ENCODE results near the gene NUDCD3.
"Not testable (repeated sequence)": the region's sequence is repeated elsewhere in the genome, so short reads cannot be mapped to it uniquely, and the experiment has no call there.

The NUDCD3 gene

GRCh38 chr7:44518761-44519160, 28.3 kb upstream of the NUDCD3 start:
- DNase-seq = no peak

- DNase-seq = no peak
These were observed 26.7 kb upstream of the NUDCD3 start for GRCh38 chr7:44517175-44517574.

- DNase-seq = no peak
These were observed 25.3 kb upstream of the NUDCD3 start for GRCh38 chr7:44515590-44516268.

- DNase-seq = no peak
These were observed 22.3 kb upstream of the NUDCD3 start for GRCh38 chr7:44512736-44513135.

- no peak for DNase-seq
These were observed 21.5 kb upstream of the NUDCD3 start for GRCh38 chr7:44511863-44512468.

GRCh38 chr7:44511236-44511635, 20.8 kb upstream of the NUDCD3 start:
- no peak for DNase-seq

- DNase-seq = no peak
These were observed 18.0 kb upstream of the NUDCD3 start for GRCh38 chr7:44508328-44509030.

- DNase-seq = not testable (repeated sequence)
These were observed 16.3 kb upstream of the NUDCD3 start for GRCh38 chr7:44506592-44507288.

- no peak for DNase-seq
These were observed 15.1 kb upstream of the NUDCD3 start for GRCh38 chr7:44505595-44505994.

GRCh38 chr7:44498230-44498954, 7.9 kb upstream of the NUDCD3 start:
- DNase-seq = no peak

GRCh38 chr7:44497155-44498027, 6.9 kb upstream of the NUDCD3 start:
- no peak for DNase-seq

GRCh38 chr7:44496385-44496784, 5.9 kb upstream of the NUDCD3 start:
- no peak for DNase-seq

- DNase-seq = no peak
These were observed 4.5 kb upstream of the NUDCD3 start for GRCh38 chr7:44494960-44495359.

GRCh38 chr7:44491229-44491628, 771 bp upstream of the NUDCD3 start:
- DNase-seq = no peak

- peak in 3 of 56 donors; percentile 58 to 59 (median 58) for DNase-seq
These were observed 505 bp downstream of the NUDCD3 start for GRCh38 chr7:44489955-44490350.

- DNase-seq = no peak
These were observed 1.5 kb downstream of the NUDCD3 start for GRCh38 chr7:44488955-44489354.

- peak in 1 of 56 donors; percentile 28 for DNase-seq
These were observed 3.8 kb downstream of the NUDCD3 start for GRCh38 chr7:44486693-44487092.

GRCh38 chr7:44486001-44486400, 4.5 kb downstream of the NUDCD3 start:
- peak in 1 of 56 donors; percentile 18 for DNase-seq

- no peak for DNase-seq
These were observed 5.8 kb downstream of the NUDCD3 start for GRCh38 chr7:44484482-44485313.
